HG03439 (cell line): ENCODE results near the gene AIP.

ENCODE experiments used
- ATAC-seq: cut with Tn5 transposase; IDR thresholded peaks from one replicate; pipeline ENCODE4 v1.9.1; 2021; ENCODE audit warnings: mild to moderate bottlenecking, moderate library complexity; ENCODE audit not compliant: unreplicated experiment

The AIP gene

GRCh38 chr11:67492801-67493547, 10.1 kb downstream of the AIP start:
- no peak for ATAC-seq

GRCh38 chr11:67493548-67494370, 10.9 kb downstream of the AIP start:
- no peak for ATAC-seq

GRCh38 chr11:67494371-67495233, 11.8 kb downstream of the AIP start:
- ATAC-seq = no peak

GRCh38 chr11:67495234-67496005, 12.6 kb downstream of the AIP start:
- no peak for ATAC-seq

GRCh38 chr11:67496113-67496512, 13.3 kb downstream of the AIP start:
- no peak for ATAC-seq

- no peak for ATAC-seq
Measured at GRCh38 chr11:67497656-67498291, 14.9 kb downstream of the AIP start.

- no peak for ATAC-seq
Measured at GRCh38 chr11:67498544-67498972, 15.7 kb downstream of the AIP start.

- ATAC-seq = no peak
Measured at GRCh38 chr11:67499808-67500483, 17.1 kb downstream of the AIP start.

GRCh38 chr11:67500484-67500821, 17.6 kb downstream of the AIP start:
- no peak for ATAC-seq

GRCh38 chr11:67500831-67501715, 18.2 kb downstream of the AIP start:
- no peak for ATAC-seq

- ATAC-seq = no peak
Measured at GRCh38 chr11:67501854-67502253, 19.0 kb downstream of the AIP start.

GRCh38 chr11:67502328-67502979, 19.6 kb downstream of the AIP start:
- no peak for ATAC-seq

GRCh38 chr11:67503119-67504004, 20.5 kb downstream of the AIP start:
- no peak for ATAC-seq

GRCh38 chr11:67504005-67504949, 21.5 kb downstream of the AIP start:
- ATAC-seq = no peak

- no peak for ATAC-seq
Measured at GRCh38 chr11:67504950-67505581, 22.2 kb downstream of the AIP start, which contains the start of gene PITPNM1. Gene PITPNM1 (minus strand): TSS chr11:67505363. CDS start chr11:67504180, 1,183 bp downstream.
